HCT116 (cell line): ENCODE results near the gene IFNA13. TPM values are rescaled to one million over a fixed set of nuclear protein-coding genes. Genes with fewer than 3 reads are reported as not detected.
A peak's percentile ranks its signal among the peaks of the same experiment; 100 is the strongest.
"Not testable (repeated sequence)": the region's sequence is repeated elsewhere in the genome, so short reads cannot be mapped to it uniquely, and the experiment has no call there.

Source experiments
- ATAC-seq: fragments of 200-7000 bp; cut with Tn5 transposase; 2 replicates; pipeline ENCODE4 v1.9.1; 2020; ENCODE audit warnings: mild to moderate bottlenecking, moderate library complexity
- BruUV-seq: library from RNA; stranded (reverse); fragments of 400-500 nt; replicated peaks from 2 replicates; lab custom pipeline; 2021; lab: Mats Ljungman, UMichigan
- CTCF ChIA-PET: fragments of 300-600 bp; sonication (Branson Sonifier 250); formaldehyde crosslinking; loops from one replicate; lab custom pipeline; 2021; ENCODE audit warnings: antibody characterized with exemption; lab: Charles Lee
- POLR2A ChIA-PET: fragments of 300-600, 350-600 bp; sonication (Branson Sonifier 250); formaldehyde crosslinking; loops from one replicate; lab custom pipeline; 2021; ENCODE audit warnings: antibody characterized with exemption; lab: Charles Lee
- RAD21 ChIA-PET, 2 experiments: fragments of 300-600 bp; sonication (Branson Sonifier 250); formaldehyde crosslinking; loops; one replicate each; lab custom pipeline; 2023; ENCODE audit warnings: low total read pairs in 2 of 2; ENCODE audit not compliant: uncharacterized antibody in 2 of 2, unreplicated experiment in 2 of 2, low non-redundant PET in 1 of 2; lab: Charles Lee
- DNase-seq: peaks from one replicate; pipeline ENCODE4 v3.0.0-alpha.2; 2010; ENCODE audit warnings: low read depth, low spot score
- H2AFZ ChIP-seq: fragments of 200-600 bp; shearing (Covaris generic), sonication (generic); 2 replicates; pipeline ENCODE4 v1.6.1; 2017; ENCODE audit warnings: low read depth, mixed run types, mixed read lengths, antibody characterized with exemption, low read length; ENCODE audit not compliant: poor library complexity, severe bottlenecking
- H3K27ac ChIP-seq: 2 replicates; pipeline ENCODE4 v1.5.1; 2012; ENCODE audit warnings: low read depth, low read length
- H3K27me3 ChIP-seq: fragments of 200-600 bp; sonication (generic); 2 replicates; pipeline ENCODE4 v1.6.1; 2016; ENCODE audit warnings: mixed run types, low read length, mixed read lengths; ENCODE audit not compliant: insufficient read depth
- H3K36me3 ChIP-seq, 2 experiments: fragments of 200-500 bp in 1 of 2; fragments of 200-600 bp in 1 of 2; sonication (Bioruptor generic) in 1 of 2; sonication (generic) in 1 of 2; 2 replicates each; pipeline versions ENCODE4 v1.5.1 to v1.6.1; 2014 to 2016; ENCODE audit warnings: low read length in 2 of 2, inconsistent platforms in 1 of 2, mixed read lengths in 1 of 2, mixed run types in 1 of 2; ENCODE audit not compliant: insufficient read depth in 2 of 2, control insufficient read depth in 1 of 2
- H3K4me1 ChIP-seq, 2 experiments: fragments of 200-600 bp in 1 of 2; sonication (generic) in 1 of 2; 2 replicates each; pipeline versions ENCODE4 v1.5.1 to v1.6.1; 2012 to 2017; ENCODE audit warnings: low read length in 2 of 2, inconsistent platforms in 1 of 2, mild to moderate bottlenecking in 1 of 2, mixed read lengths in 1 of 2, mixed run types in 1 of 2, moderate library complexity in 1 of 2; ENCODE audit not compliant: insufficient read depth in 2 of 2, control insufficient read depth in 1 of 2
- H3K4me2 ChIP-seq: fragments of 200-600 bp; sonication (generic); 2 replicates; pipeline ENCODE4 v1.6.1; 2017; ENCODE audit warnings: mixed run types, low read length, mixed read lengths
- H3K4me3 ChIP-seq, 2 experiments: fragments of 200-600 bp in 1 of 2; sonication (generic) in 1 of 2; replicated peaks in 1 of 2; 2 replicates each; pipeline ENCODE4 v1.5.1; 2011 to 2016; ENCODE audit warnings: low read length in 2 of 2, control low read depth in 1 of 2, low read depth in 1 of 2, mild to moderate bottlenecking in 1 of 2, mixed read lengths in 1 of 2, mixed run types in 1 of 2
- H3K79me2 ChIP-seq: fragments of 200-600 bp; sonication (generic); 2 replicates; pipeline ENCODE4 v1.6.1; 2017; ENCODE audit warnings: mild to moderate bottlenecking, mixed run types, low read length, moderate library complexity, mixed read lengths; ENCODE audit not compliant: insufficient read depth
- H3K9ac ChIP-seq: fragments of 200-600 bp; sonication (generic); 2 replicates; pipeline ENCODE4 v1.6.1; 2016; ENCODE audit warnings: low read length, mixed read lengths
- H3K9me2 ChIP-seq: fragments of 200-600 bp; sonication (generic), shearing (Covaris generic); 2 replicates; pipeline ENCODE4 v1.6.1; 2017; ENCODE audit warnings: mixed run types, mild to moderate bottlenecking, moderate library complexity; ENCODE audit not compliant: insufficient read depth
- H3K9me3 ChIP-seq, 2 experiments: fragments of 200-500 bp in 1 of 2; fragments of 200-600 bp in 1 of 2; sonication (Bioruptor generic) in 1 of 2; sonication (generic) in 1 of 2; 2 replicates each; pipeline ENCODE4 v1.6.1; 2014 to 2017; ENCODE audit warnings: low read length in 2 of 2, mixed read lengths in 2 of 2, inconsistent platforms in 1 of 2, low read depth in 1 of 2, mild to moderate bottlenecking in 1 of 2, mixed run types in 1 of 2, moderate library complexity in 1 of 2; ENCODE audit not compliant: control insufficient read depth in 1 of 2, insufficient read depth in 1 of 2
- H4K20me1 ChIP-seq: fragments of 200-600 bp; sonication (generic), shearing (Covaris generic); 2 replicates; pipeline ENCODE4 v1.6.1; 2017; ENCODE audit warnings: mixed run types, mild to moderate bottlenecking, moderate library complexity; ENCODE audit not compliant: insufficient read depth
- FOSL1 ChIP-seq: IDR thresholded peaks from 2 replicates; pipeline ENCODE4 v1.6.1; 2012; ENCODE audit warnings: low read depth
- POLR2AphosphoS5 ChIP-seq: IDR thresholded peaks from 2 replicates; pipeline ENCODE4 v1.6.1; 2011; ENCODE audit warnings: mild to moderate bottlenecking, low read depth, low read length, moderate library complexity
- ZFX ChIP-seq: fragments of 450-650 bp; IDR thresholded peaks from 2 replicates; pipeline ENCODE4 v1.6.1; 2017
- intact Hi-C: fragments of 100-400 bp; cut with micrococcal nuclease; formaldehyde crosslinking; loops from 2 replicates; pipeline ENCODE4 v1.10.0; 2022
- total RNA-seq: library from RNA; stranded (reverse); gene quantifications from one replicate; pipeline ENCODE4 v1.2.1, GENCODE V29; 2021; ENCODE audit not compliant: unreplicated experiment

The IFNA13 gene
- total RNA-seq, 1 experiment from 2014 or later, result not detected

GRCh38 chr9:21381448-21382339, 13.8 kb upstream of the IFNA13 start:
- no TSS peak for BruUV-seq
- Histone ChIP-seq H3K9me2 (no peaks in the 10 kb centered on the region), H4K20me1 (no peaks in the 10 kb centered on the region), H3K4me3 (no peak overlapping the region), H3K79me2 (no peaks in the 10 kb centered on the region), H2AFZ (no peak overlapping the region), H3K9me3 (no peaks in the 10 kb centered on the region), H3K4me2 (no peak overlapping the region), H3K4me1 (no peaks in the 10 kb centered on the region), H3K36me3 (no peaks in the 10 kb centered on the region), H3K9ac (no peak overlapping the region), H3K27me3 (no peaks in the 10 kb centered on the region), H3K27ac (no peak overlapping the region)
- intact Hi-C loops, result no loop called here
- TF ChIP-seq POLR2AphosphoS5 (no peak), FOSL1 (no peak), ZFX (no peak)
- ChIA-PET POLR2A (no interaction called here), CTCF (interaction anchor here (0.6 to 3.1 kb wide), 4 partner anchors 11 to 63 kb away, joined by 3 to 9 read pairs (median 4); no protein-coding TSS in a partner anchor), RAD21 (no interaction called here)
- no peak for DNase-seq
- ATAC-seq, result no peak

- BruUV-seq, intact Hi-C loops: not testable (repeated sequence)
Measured at GRCh38 chr9:21371467-21371866, 3.6 kb upstream of the IFNA13 start.

GRCh38 chr9:21367169-21367568, 688 bp downstream of the IFNA13 start:
- H3K4me2 ChIP-seq, BruUV-seq, H2AFZ ChIP-seq, intact Hi-C loops, H3K4me1 ChIP-seq, H3K27me3 ChIP-seq, CTCF ChIA-PET, H4K20me1 ChIP-seq, ATAC-seq, H3K27ac ChIP-seq, H3K36me3 ChIP-seq, H3K79me2 ChIP-seq, DNase-seq, POLR2A ChIA-PET, H3K9ac ChIP-seq, H3K9me3 ChIP-seq, H3K9me2 ChIP-seq, RAD21 ChIA-PET, H3K4me3 ChIP-seq: not testable (repeated sequence)

More at GRCh38 chr9:21371467-21371866, 3.6 kb upstream of the IFNA13 start:
- H3K4me1 ChIP-seq, H3K4me3 ChIP-seq, DNase-seq, H3K9ac ChIP-seq, H4K20me1 ChIP-seq, H3K27ac ChIP-seq, H3K4me2 ChIP-seq, H3K79me2 ChIP-seq, H3K9me3 ChIP-seq, RAD21 ChIA-PET, H3K27me3 ChIP-seq, H3K9me2 ChIP-seq, POLR2A ChIA-PET, H3K36me3 ChIP-seq: not testable (repeated sequence)
- CTCF ChIA-PET, result interaction anchor here (1.1 kb wide), 1 partner anchor 53 kb away, joined by 3 read pairs; no protein-coding TSS in a partner anchor
- ATAC-seq, result peak; percentile 80
- peak overlapping the region; percentile 26 for H2AFZ ChIP-seq
